Activated CD8-positive, alpha-beta T cell treated with anti-CD3 and anti-CD28 coated beads for 36 hours (primary cell): Measurements from ENCODE around the gene RPS14. TPM values are rescaled to one million over a fixed set of nuclear protein-coding genes. Genes with fewer than 3 reads are reported as not detected.

Experiments
- ATAC-seq: fragments of 200-7000 bp; cut with Tn5 transposase; one replicate; pipeline ENCODE4 v1.10.0; 2021; ENCODE audit warnings: mild to moderate bottlenecking, moderate library complexity
- CTCF ChIA-PET: fragments of 350-600 bp; sonication (Branson Sonifier 250); formaldehyde crosslinking; loops from one replicate; lab custom pipeline; 2021; ENCODE audit warnings: antibody characterized with exemption; lab: Charles Lee
- POLR2A ChIA-PET: fragments of 350-600 bp; sonication (Branson Sonifier 250); formaldehyde crosslinking; loops from one replicate; lab custom pipeline; 2021; ENCODE audit warnings: antibody characterized with exemption; lab: Charles Lee
- DNase-seq: peaks from one replicate; pipeline ENCODE4 v3.0.0-alpha.2; 2020
- H3K27ac Mint-ChIP-seq: one replicate; pipeline ENCODE4 v1.8.0; 2021; ENCODE audit warnings: mild to moderate bottlenecking, mixed read lengths
- H3K27me3 Mint-ChIP-seq: one replicate; pipeline ENCODE4 v1.8.0; 2021; ENCODE audit warnings: mixed read lengths
- H3K36me3 Mint-ChIP-seq: one replicate; pipeline ENCODE4 v1.8.0; 2021; ENCODE audit warnings: low read depth, mixed read lengths
- H3K4me1 Mint-ChIP-seq: one replicate; pipeline ENCODE4 v1.8.0; 2021; ENCODE audit warnings: low read depth, mixed read lengths
- H3K4me3 Mint-ChIP-seq: one replicate; pipeline ENCODE4 v1.8.0; 2021; ENCODE audit warnings: mild to moderate bottlenecking, moderate library complexity, mixed read lengths
- H3K9me3 Mint-ChIP-seq: one replicate; pipeline ENCODE4 v1.8.0; 2021; ENCODE audit warnings: mixed read lengths
- CTCF ChIP-seq: fragments of 200-600 bp; IDR thresholded peaks from one replicate; pipeline ENCODE4 v1.8.0; 2022; ENCODE audit warnings: antibody characterized with exemption, mild to moderate bottlenecking
- intact Hi-C: fragments of 100-400 bp; cut with micrococcal nuclease; formaldehyde crosslinking; loops from one replicate; pipeline ENCODE4 v1.10.0; 2022
- total RNA-seq, 2 experiments: library from RNA; stranded (reverse); gene quantifications; one replicate each; pipeline ENCODE4 v1.2.3, GENCODE V29; 2021

RPS14 gene
- total RNA-seq, 2 experiments from 2014 or later = 3,542 to 3,651 TPM

GRCh38 chr5:150442699-150443080 lies 6.8 kb downstream of the RPS14 start:
- ATAC-seq (no peak), DNase-seq (no peak)
- no peak overlapping the region for H3K27ac Mint-ChIP-seq
- no peaks in the 10 kb centered on the region for H3K9me3 Mint-ChIP-seq
- H3K27me3 Mint-ChIP-seq = no peaks in the 10 kb centered on the region
- no peak for TF ChIP-seq CTCF
- peaks cover 42% of the 10 kb centered on the region for H3K36me3 Mint-ChIP-seq
- CTCF ChIA-PET = interaction anchor here (1.0 to 2.4 kb wide), 2 partner anchors 10 to 17 kb away, joined by 3 to 8 read pairs; no protein-coding TSS in a partner anchor
- H3K4me1 Mint-ChIP-seq = peaks cover 22% of the 10 kb centered on the region
- intact Hi-C loops = no loop called here
- POLR2A ChIA-PET = interaction anchor here (0.5 to 4.5 kb wide), 7 partner anchors 13 to 799 kb away, joined by 3 to 23 read pairs (median 5); partner anchors contain the start of gene CD74
- no peak overlapping the region for H3K4me3 Mint-ChIP-seq

- peak overlapping the region; percentile 13 for H3K27ac Mint-ChIP-seq
- ChIA-PET CTCF (interaction anchor here (1.0 to 2.4 kb wide), 3 partner anchors 9 to 32 kb away, joined by 3 to 8 read pairs (median 3); no protein-coding TSS in a partner anchor), POLR2A (interaction anchor here (0.5 to 4.5 kb wide), 6 partner anchors 12 to 799 kb away, joined by 3 to 23 read pairs (median 6); partner anchors contain the start of gene CD74)
- H3K27me3 Mint-ChIP-seq = no peaks in the 10 kb centered on the region
- no peak overlapping the region for H3K4me3 Mint-ChIP-seq
- H3K36me3 Mint-ChIP-seq = peaks cover 35% of the 10 kb centered on the region
- intact Hi-C loops = no loop called here
- DNase-seq (no peak), ATAC-seq (no peak)
- H3K9me3 Mint-ChIP-seq = no peaks in the 10 kb centered on the region
- H3K4me1 Mint-ChIP-seq = peaks cover 16% of the 10 kb centered on the region
- no peak for TF ChIP-seq CTCF
These were observed 7.5 kb downstream of the RPS14 start for GRCh38 chr5:150441813-150442698.

GRCh38 chr5:150440948-150441812 lies 8.4 kb downstream of the RPS14 start:
- Mint-ChIP-seq H3K9me3 (no peaks in the 10 kb centered on the region), H3K4me1 (peaks cover 13% of the 10 kb centered on the region), H3K27ac (no peak overlapping the region), H3K27me3 (no peaks in the 10 kb centered on the region), H3K36me3 (peaks cover 27% of the 10 kb centered on the region), H3K4me3 (no peak overlapping the region)
- ATAC-seq (no peak), DNase-seq (no peak)
- TF ChIP-seq CTCF = no peak
- intact Hi-C loops = no loop called here
- ChIA-PET POLR2A (interaction anchor here (0.6 to 4.5 kb wide), 3 partner anchors 11 to 536 kb away, joined by 3 to 23 read pairs (median 11); partner anchors contain the start of gene CD74), CTCF (interaction anchor here (1.0 kb wide), 1 partner anchor 31 kb away, joined by 3 read pairs; no protein-coding TSS in a partner anchor)

- POLR2A ChIA-PET = interaction anchor here (0.6 kb wide), 1 partner anchor 39 kb away, joined by 3 read pairs; no protein-coding TSS in a partner anchor
These were observed 10.5 kb downstream of the RPS14 start for GRCh38 chr5:150438873-150439546.

More at GRCh38 chr5:150438873-150439546, 10.5 kb downstream of the RPS14 start:
- CTCF ChIA-PET = interaction anchor here (0.6 to 6.3 kb wide), 7 partner anchors 11 to 261 kb away, joined by 3 to 43 read pairs (median 3); partner anchors contain the start of gene RPS14
- TF ChIP-seq CTCF = peak; percentile 67
- no peaks in the 10 kb centered on the region for H3K9me3 Mint-ChIP-seq
- H3K27me3 Mint-ChIP-seq = no peaks in the 10 kb centered on the region
- H3K27ac Mint-ChIP-seq = no peak overlapping the region
- no peak overlapping the region for H3K4me3 Mint-ChIP-seq
- intact Hi-C loops = loop anchor here (5.0 kb wide), 1 partner anchor 37 kb away; no protein-coding TSS in a partner anchor
- ATAC-seq (no peak), DNase-seq (no peak)
- H3K36me3 Mint-ChIP-seq = peaks cover 9% of the 10 kb centered on the region
- peaks cover 10% of the 10 kb centered on the region for H3K4me1 Mint-ChIP-seq
